Measurements from ENCODE around the gene B3GALT4.
"Not testable (repeated sequence)": the region's sequence is repeated elsewhere in the genome, so short reads cannot be mapped to it uniquely, and the experiment has no call there.

Gene B3GALT4

GRCh38 chr6:33272275-33273128, 4.4 kb upstream of the B3GALT4 start:
- DNase-seq (ENCODE audit: low read depth, low spot score), result no peak

GRCh38 chr6:33273129-33273923, 3.6 kb upstream of the B3GALT4 start:
- no peak for DNase-seq (ENCODE audit: low read depth, low spot score)

GRCh38 chr6:33273924-33274902, 2.7 kb upstream of the B3GALT4 start:
- no peak for DNase-seq (ENCODE audit: low read depth, low spot score)

GRCh38 chr6:33275795-33276580, 935 bp upstream of the B3GALT4 start:
- DNase-seq (ENCODE audit: low read depth, low spot score), result not testable (repeated sequence)

GRCh38 chr6:33276581-33276863, 401 bp upstream of the B3GALT4 start:
- DNase-seq (ENCODE audit: low read depth, low spot score), result no peak

- DNase-seq (ENCODE audit: low read depth, low spot score), result no peak
Observed at GRCh38 chr6:33277663-33278391, 904 bp downstream of the B3GALT4 start.

- DNase-seq (ENCODE audit: low read depth, low spot score), result no peak
Observed at GRCh38 chr6:33278392-33278741, 1.4 kb downstream of the B3GALT4 start.

GRCh38 chr6:33278810-33279209, 1.9 kb downstream of the B3GALT4 start:
- DNase-seq (ENCODE audit: low read depth, low spot score), result no peak

GRCh38 chr6:33279257-33279695, 2.4 kb downstream of the B3GALT4 start:
- no peak for DNase-seq (ENCODE audit: low read depth, low spot score)

- no peak for DNase-seq (ENCODE audit: low read depth, low spot score)
Observed at GRCh38 chr6:33279971-33280511, 3.1 kb downstream of the B3GALT4 start.

GRCh38 chr6:33280539-33280938, 3.6 kb downstream of the B3GALT4 start:
- DNase-seq (ENCODE audit: low read depth, low spot score), result no peak

GRCh38 chr6:33285214-33285613, 8.3 kb downstream of the B3GALT4 start:
- DNase-seq (ENCODE audit: low read depth, low spot score), result not testable (repeated sequence)

GRCh38 chr6:33286946-33287914, 10.3 kb downstream of the B3GALT4 start:
- no peak for DNase-seq (ENCODE audit: low read depth, low spot score)

- DNase-seq (ENCODE audit: low read depth, low spot score), result no peak
Observed at GRCh38 chr6:33288141-33288920, 11.4 kb downstream of the B3GALT4 start.

GRCh38 chr6:33288921-33289783, 12.2 kb downstream of the B3GALT4 start, which contains the start of the genes PFDN6 and WDR46:
PFDN6 (plus strand) TSS chr6:33289601; CDS start chr6:33289857, 256 bp downstream.
WDR46 (minus strand) TSS chr6:33289239; CDS start chr6:33289170, 69 bp downstream.
- peak; percentile 73 for DNase-seq (ENCODE audit: low read depth, low spot score)

GRCh38 chr6:33289784-33290315, 12.9 kb downstream of the B3GALT4 start:
- DNase-seq (ENCODE audit: low read depth, low spot score), result no peak

- no peak for DNase-seq (ENCODE audit: low read depth, low spot score)
Observed at GRCh38 chr6:33290459-33290858, 13.5 kb downstream of the B3GALT4 start.

Measured in activated CD4-positive, CD25-positive, alpha-beta regulatory T cell treated with anti-CD3 and anti-CD28 coated beads, Interleukin-2, amount 50 U/mL, for 16 hours (primary cell).